HepG2 (cell line): ENCODE results near the gene WWC2. TPM values are rescaled to one million over a fixed set of nuclear protein-coding genes. Genes with fewer than 3 reads are reported as not detected.

ENCODE experiments used
- ARNTL ChIP-seq: sonication (generic); formaldehyde crosslinking; IDR thresholded peaks from 2 replicates; pipeline ENCODE4 v1.4.0; 2020; ENCODE audit warnings: mild to moderate bottlenecking, missing genetic modification reagents
- FOXA1 ChIP-seq, 2 experiments: fragments of 450-650 bp in 1 of 2; sonication (generic) in 1 of 2; formaldehyde crosslinking in 1 of 2; IDR thresholded peaks; 2 replicates each; pipeline versions ENCODE4 v1.4.0 to v1.6.1; 2016 to 2020; ENCODE audit warnings: missing genetic modification reagents in 1 of 2
- GZF1 ChIP-seq: sonication (generic); formaldehyde crosslinking; IDR thresholded peaks from 2 replicates; pipeline ENCODE4 v1.5.1; 2020; ENCODE audit warnings: mild to moderate bottlenecking, missing genetic modification reagents
- JUNB ChIP-seq: sonication (generic); formaldehyde crosslinking; IDR thresholded peaks from 2 replicates; pipeline ENCODE4 v1.8.0; 2022; ENCODE audit warnings: missing genetic modification reagents, mild to moderate bottlenecking, borderline replicate concordance
- NAIF1 ChIP-seq: sonication (generic); formaldehyde crosslinking; IDR thresholded peaks from 2 replicates; pipeline ENCODE4 v1.5.0; 2020; ENCODE audit warnings: mild to moderate bottlenecking, missing genetic modification reagents, borderline replicate concordance
- SRSF9 ChIP-seq: fragments of 200-400 bp; formaldehyde crosslinking; IDR thresholded peaks from 2 replicates; pipeline ENCODE4 v1.6.1; 2018; ENCODE audit warnings: borderline replicate concordance, mild to moderate bottlenecking, low read depth, low read length; ENCODE audit not compliant: insufficient read depth, poor library complexity, severe bottlenecking
- YY1 ChIP-seq: IDR thresholded peaks from 2 replicates; pipeline ENCODE4 v1.6.1; 2011; ENCODE audit warnings: low read length, low read depth, moderate library complexity, mild to moderate bottlenecking; ENCODE audit not compliant: insufficient read depth, insufficient replicate concordance
- ZNF10 ChIP-seq: sonication (generic); formaldehyde crosslinking; IDR thresholded peaks from 2 replicates; pipeline ENCODE4 v1.4.0; 2020; ENCODE audit warnings: mild to moderate bottlenecking, low read depth, missing genetic modification reagents, borderline replicate concordance
- ZNF263 ChIP-seq: sonication (generic); formaldehyde crosslinking; IDR thresholded peaks from 2 replicates; pipeline ENCODE4 v1.4.0; 2020; ENCODE audit warnings: missing genetic modification reagents
- ZNF441 ChIP-seq: sonication (generic); formaldehyde crosslinking; IDR thresholded peaks from 2 replicates; pipeline ENCODE4 v1.7.0; 2021; ENCODE audit warnings: missing genetic modification reagents, borderline replicate concordance
- ZNF777 ChIP-seq: sonication (generic); formaldehyde crosslinking; IDR thresholded peaks from 2 replicates; pipeline ENCODE4 v1.4.0; 2020; ENCODE audit warnings: missing genetic modification reagents
- ZNF792 ChIP-seq: IDR thresholded peaks from 2 replicates; pipeline ENCODE4 v1.6.1; 2016
- polyA plus RNA-seq, 8 experiments: library from polyadenylated mRNA; depleted of rRNA in 3 of 8; stranded (reverse) in 7 of 8; unstranded in 1 of 8; fragments of >200 nt; fragmentation: Illumina TruSeq in 4 of 8; extraction: Trizol in 4 of 8; gene quantifications; 2 replicates each; pipeline versions ENCODE4 v1.2.1 to v1.2.3, GENCODE V29; 2011 to 2016; ENCODE audit warnings: low read depth in 4 of 8, missing spikeins in 1 of 8, mixed read lengths in 1 of 8; ENCODE audit not compliant: insufficient read depth in 1 of 8
- total RNA-seq, 5 experiments: library from RNA; depleted of rRNA; stranded (reverse); fragments of >200 nt; fragmentation: Illumina TruSeq; extraction: Trizol; gene quantifications; 2 replicates each; pipeline ENCODE4 v1.2.3, GENCODE V29; 2016; ENCODE audit warnings: low read depth in 1 of 5
- TF ChIP-seq, protein P1 (sequence below): sonication (generic); formaldehyde crosslinking; IDR thresholded peaks from 2 replicates; pipeline ENCODE4 v1.4.0; 2020; ENCODE audit warnings: missing genetic modification reagents; ENCODE audit errors: not compliant biosample characterization
- TF ChIP-seq, protein P2 (sequence below): sonication (generic); formaldehyde crosslinking; conservative IDR thresholded peaks from 2 replicates; pipeline ENCODE4 v1.8.0; 2022; ENCODE audit warnings: mild to moderate bottlenecking, moderate library complexity, missing genetic modification reagents
- TF ChIP-seq, protein P3 (sequence below): sonication (generic); formaldehyde crosslinking; IDR thresholded peaks from 2 replicates; pipeline ENCODE4 v1.5.1; 2020; ENCODE audit warnings: mild to moderate bottlenecking, missing genetic modification reagents, borderline replicate concordance
- TF ChIP-seq, protein P4 (sequence below): IDR thresholded peaks from 2 replicates; pipeline ENCODE4 v1.6.1; 2016; ENCODE audit warnings: low read depth
- TF ChIP-seq, protein P5 (sequence below): sonication (generic); formaldehyde crosslinking; IDR thresholded peaks from 2 replicates; pipeline ENCODE4 v1.4.0; 2020; ENCODE audit warnings: mild to moderate bottlenecking, missing genetic modification reagents

The WWC2 gene
- total and polyA plus RNA-seq, 2 of the 13 experiments (the other 11 are each of a cell fraction or from before 2014, with no cell fraction given) = 40.0 to 50.1 TPM

GRCh38 chr4:183182873-183183725, 84.0 kb downstream of the WWC2 start (continued):
- TF ChIP-seq, protein P1, sequence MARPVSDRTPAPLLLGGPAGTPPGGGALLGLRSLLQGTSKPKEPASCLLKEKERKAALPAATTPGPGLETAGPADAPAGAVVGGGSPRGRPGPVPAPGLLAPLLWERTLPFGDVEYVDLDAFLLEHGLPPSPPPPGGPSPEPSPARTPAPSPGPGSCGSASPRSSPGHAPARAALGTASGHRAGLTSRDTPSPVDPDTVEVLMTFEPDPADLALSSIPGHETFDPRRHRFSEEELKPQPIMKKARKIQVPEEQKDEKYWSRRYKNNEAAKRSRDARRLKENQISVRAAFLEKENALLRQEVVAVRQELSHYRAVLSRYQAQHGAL = no peak
- TF ChIP-seq ARNTL (no peak), ZNF777 (CRISPR knock-in tag) (no peak), GZF1 (CRISPR knock-in tag) (no peak), ZNF792 (no peak), NAIF1 (no peak), FOXA1 (IDR thresholded peaks at IDR 0.05) (no peak), FOXA1 (CRISPR knock-in tag; IDR thresholded peaks at IDR 0.05) (peak; percentile 37), JUNB (CRISPR knock-in tag) (peak; percentile 84; the same call in 1 of the 2 replicates), ZNF263 (CRISPR knock-in tag) (0 out of 2 replicates have a peak, but pooled peaks have one; percentile 25), ZNF441 (CRISPR knock-in tag) (0 out of 2 replicates have a peak, but pooled peaks have one; percentile 41), ZNF10 (no peak), SRSF9 (no peak), YY1 (no peak)
- TF ChIP-seq, protein P2, sequence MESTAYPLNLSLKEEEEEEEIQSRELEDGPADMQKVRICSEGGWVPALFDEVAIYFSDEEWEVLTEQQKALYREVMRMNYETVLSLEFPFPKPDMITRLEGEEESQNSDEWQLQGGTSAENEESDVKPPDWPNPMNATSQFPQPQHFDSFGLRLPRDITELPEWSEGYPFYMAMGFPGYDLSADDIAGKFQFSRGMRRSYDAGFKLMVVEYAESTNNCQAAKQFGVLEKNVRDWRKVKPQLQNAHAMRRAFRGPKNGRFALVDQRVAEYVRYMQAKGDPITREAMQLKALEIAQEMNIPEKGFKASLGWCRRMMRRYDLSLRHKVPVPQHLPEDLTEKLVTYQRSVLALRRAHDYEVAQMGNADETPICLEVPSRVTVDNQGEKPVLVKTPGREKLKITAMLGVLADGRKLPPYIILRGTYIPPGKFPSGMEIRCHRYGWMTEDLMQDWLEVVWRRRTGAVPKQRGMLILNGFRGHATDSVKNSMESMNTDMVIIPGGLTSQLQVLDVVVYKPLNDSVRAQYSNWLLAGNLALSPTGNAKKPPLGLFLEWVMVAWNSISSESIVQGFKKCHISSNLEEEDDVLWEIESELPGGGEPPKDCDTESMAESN = no peak
- TF ChIP-seq, protein P3, sequence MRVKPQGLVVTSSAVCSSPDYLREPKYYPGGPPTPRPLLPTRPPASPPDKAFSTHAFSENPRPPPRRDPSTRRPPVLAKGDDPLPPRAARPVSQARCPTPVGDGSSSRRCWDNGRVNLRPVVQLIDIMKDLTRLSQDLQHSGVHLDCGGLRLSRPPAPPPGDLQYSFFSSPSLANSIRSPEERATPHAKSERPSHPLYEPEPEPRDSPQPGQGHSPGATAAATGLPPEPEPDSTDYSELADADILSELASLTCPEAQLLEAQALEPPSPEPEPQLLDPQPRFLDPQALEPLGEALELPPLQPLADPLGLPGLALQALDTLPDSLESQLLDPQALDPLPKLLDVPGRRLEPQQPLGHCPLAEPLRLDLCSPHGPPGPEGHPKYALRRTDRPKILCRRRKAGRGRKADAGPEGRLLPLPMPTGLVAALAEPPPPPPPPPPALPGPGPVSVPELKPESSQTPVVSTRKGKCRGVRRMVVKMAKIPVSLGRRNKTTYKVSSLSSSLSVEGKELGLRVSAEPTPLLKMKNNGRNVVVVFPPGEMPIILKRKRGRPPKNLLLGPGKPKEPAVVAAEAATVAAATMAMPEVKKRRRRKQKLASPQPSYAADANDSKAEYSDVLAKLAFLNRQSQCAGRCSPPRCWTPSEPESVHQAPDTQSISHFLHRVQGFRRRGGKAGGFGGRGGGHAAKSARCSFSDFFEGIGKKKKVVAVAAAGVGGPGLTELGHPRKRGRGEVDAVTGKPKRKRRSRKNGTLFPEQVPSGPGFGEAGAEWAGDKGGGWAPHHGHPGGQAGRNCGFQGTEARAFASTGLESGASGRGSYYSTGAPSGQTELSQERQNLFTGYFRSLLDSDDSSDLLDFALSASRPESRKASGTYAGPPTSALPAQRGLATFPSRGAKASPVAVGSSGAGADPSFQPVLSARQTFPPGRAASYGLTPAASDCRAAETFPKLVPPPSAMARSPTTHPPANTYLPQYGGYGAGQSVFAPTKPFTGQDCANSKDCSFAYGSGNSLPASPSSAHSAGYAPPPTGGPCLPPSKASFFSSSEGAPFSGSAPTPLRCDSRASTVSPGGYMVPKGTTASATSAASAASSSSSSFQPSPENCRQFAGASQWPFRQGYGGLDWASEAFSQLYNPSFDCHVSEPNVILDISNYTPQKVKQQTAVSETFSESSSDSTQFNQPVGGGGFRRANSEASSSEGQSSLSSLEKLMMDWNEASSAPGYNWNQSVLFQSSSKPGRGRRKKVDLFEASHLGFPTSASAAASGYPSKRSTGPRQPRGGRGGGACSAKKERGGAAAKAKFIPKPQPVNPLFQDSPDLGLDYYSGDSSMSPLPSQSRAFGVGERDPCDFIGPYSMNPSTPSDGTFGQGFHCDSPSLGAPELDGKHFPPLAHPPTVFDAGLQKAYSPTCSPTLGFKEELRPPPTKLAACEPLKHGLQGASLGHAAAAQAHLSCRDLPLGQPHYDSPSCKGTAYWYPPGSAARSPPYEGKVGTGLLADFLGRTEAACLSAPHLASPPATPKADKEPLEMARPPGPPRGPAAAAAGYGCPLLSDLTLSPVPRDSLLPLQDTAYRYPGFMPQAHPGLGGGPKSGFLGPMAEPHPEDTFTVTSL (CRISPR knock-in tag) = no peak
- TF ChIP-seq, protein P4, sequence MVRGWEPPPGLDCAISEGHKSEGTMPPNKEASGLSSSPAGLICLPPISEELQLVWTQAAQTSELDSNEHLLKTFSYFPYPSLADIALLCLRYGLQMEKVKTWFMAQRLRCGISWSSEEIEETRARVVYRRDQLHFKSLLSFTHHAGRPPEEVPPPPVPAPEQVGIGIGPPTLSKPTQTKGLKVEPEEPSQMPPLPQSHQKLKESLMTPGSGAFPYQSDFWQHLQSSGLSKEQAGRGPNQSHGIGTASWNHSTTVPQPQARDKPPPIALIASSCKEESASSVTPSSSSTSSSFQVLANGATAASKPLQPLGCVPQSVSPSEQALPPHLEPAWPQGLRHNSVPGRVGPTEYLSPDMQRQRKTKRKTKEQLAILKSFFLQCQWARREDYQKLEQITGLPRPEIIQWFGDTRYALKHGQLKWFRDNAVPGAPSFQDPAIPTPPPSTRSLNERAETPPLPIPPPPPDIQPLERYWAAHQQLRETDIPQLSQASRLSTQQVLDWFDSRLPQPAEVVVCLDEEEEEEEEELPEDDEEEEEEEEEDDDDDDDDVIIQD = peak; percentile 69
- TF ChIP-seq, protein P5, sequence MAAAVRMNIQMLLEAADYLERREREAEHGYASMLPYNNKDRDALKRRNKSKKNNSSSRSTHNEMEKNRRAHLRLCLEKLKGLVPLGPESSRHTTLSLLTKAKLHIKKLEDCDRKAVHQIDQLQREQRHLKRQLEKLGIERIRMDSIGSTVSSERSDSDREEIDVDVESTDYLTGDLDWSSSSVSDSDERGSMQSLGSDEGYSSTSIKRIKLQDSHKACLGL (CRISPR knock-in tag) = no peak
